Duodenal mucosa (tissue), 2 donors: ENCODE data around the gene IL34.

Experiments
- H3K27ac ChIP-seq: one replicate; pipeline ENCODE4 v1.7.0; 2013; ENCODE audit warnings: low read depth, low read length
- H3K27me3 ChIP-seq, 2 donors: one replicate each; pipeline ENCODE4 v1.7.0; 2013; ENCODE audit warnings: low read length in 2 of 2, control low read depth in 1 of 2; ENCODE audit not compliant: insufficient read depth in 2 of 2, control insufficient read depth in 1 of 2
- H3K36me3 ChIP-seq, 2 donors: one replicate each; pipeline ENCODE4 v1.7.0; 2013; ENCODE audit warnings: low read length in 2 of 2, control low read depth in 1 of 2; ENCODE audit not compliant: insufficient read depth in 2 of 2, control insufficient read depth in 1 of 2
- H3K4me1 ChIP-seq, 2 donors: one replicate each; pipeline ENCODE4 v1.7.0; 2013; ENCODE audit warnings: low read length in 2 of 2, control low read depth in 1 of 2; ENCODE audit not compliant: insufficient read depth in 2 of 2, control insufficient read depth in 1 of 2
- H3K4me3 ChIP-seq, 2 donors: one replicate each; pipeline ENCODE4 v1.7.0; 2013; ENCODE audit warnings: low read length in 2 of 2, low read depth in 1 of 2
- H3K9ac ChIP-seq, 2 donors: one replicate each; pipeline ENCODE4 v1.7.0; 2013; ENCODE audit warnings: low read length in 2 of 2, low read depth in 1 of 2
- H3K9me3 ChIP-seq, 2 donors: one replicate each; pipeline ENCODE4 v1.7.0; 2013; ENCODE audit warnings: low read length in 2 of 2, control low read depth in 1 of 2; ENCODE audit not compliant: control insufficient read depth in 1 of 2

Gene IL34

GRCh38 chr16:70646260-70647241 is at the start of gene IL34:
IL34 (plus strand) TSS chr16:70646559; CDS start chr16:70646948, 389 bp downstream.
- Histone ChIP-seq H3K4me3 (no peak within 1 kb of the TSS), H3K27ac (no peak within 1 kb of the TSS), H3K4me1 (no peaks in the 10 kb centered on the region), H3K9me3 (no peaks in the 10 kb centered on the region), H3K27me3 (no peaks in the 10 kb centered on the region), H3K9ac (no peak within 1 kb of the TSS), H3K36me3 (no peaks in the 10 kb centered on the region)

- Histone ChIP-seq H3K9ac (no peak overlapping the region), H3K4me3 (no peak overlapping the region), H3K27ac (no peak overlapping the region), H3K27me3 (no peaks in the 10 kb centered on the region), H3K36me3 (no peaks in the 10 kb centered on the region), H3K9me3 (no peaks in the 10 kb centered on the region), H3K4me1 (peaks cover under 1% of the 10 kb centered on the region in 2 donors)
Measured at GRCh38 chr16:70597135-70597835, 49.1 kb upstream of the IL34 start.

GRCh38 chr16:70598937-70599503 is 47.3 kb upstream of the IL34 start:
- Histone ChIP-seq H3K4me1 (no peaks in the 10 kb centered on the region), H3K4me3 (no peak overlapping the region), H3K27ac (no peak overlapping the region), H3K9ac (no peak overlapping the region), H3K9me3 (no peaks in the 10 kb centered on the region), H3K27me3 (no peaks in the 10 kb centered on the region), H3K36me3 (no peaks in the 10 kb centered on the region)

GRCh38 chr16:70600730-70601129 is 45.6 kb upstream of the IL34 start:
- Histone ChIP-seq H3K27ac (no peak overlapping the region), H3K4me3 (no peak overlapping the region), H3K9ac (no peak overlapping the region), H3K9me3 (no peaks in the 10 kb centered on the region), H3K4me1 (no peaks in the 10 kb centered on the region), H3K27me3 (no peaks in the 10 kb centered on the region), H3K36me3 (no peaks in the 10 kb centered on the region)

- no peaks in the 10 kb centered on the region for H3K9me3 ChIP-seq
- no peak overlapping the region for H3K9ac ChIP-seq
- H3K4me1 ChIP-seq, result no peaks in the 10 kb centered on the region
- no peaks in the 10 kb centered on the region for H3K36me3 ChIP-seq
- no peak overlapping the region for H3K27ac ChIP-seq
- H3K27me3 ChIP-seq, result no peaks in the 10 kb centered on the region
- no peak overlapping the region for H3K4me3 ChIP-seq
Measured at GRCh38 chr16:70601576-70602575, 44.5 kb upstream of the IL34 start.

GRCh38 chr16:70602831-70603230 is 43.5 kb upstream of the IL34 start:
- no peaks in the 10 kb centered on the region for H3K9me3 ChIP-seq
- H3K4me1 ChIP-seq, result no peaks in the 10 kb centered on the region
- H3K4me3 ChIP-seq, result no peak overlapping the region
- H3K36me3 ChIP-seq, result no peaks in the 10 kb centered on the region
- H3K27me3 ChIP-seq, result no peaks in the 10 kb centered on the region
- no peak overlapping the region for H3K9ac ChIP-seq
- no peak overlapping the region for H3K27ac ChIP-seq

GRCh38 chr16:70604407-70605282 is 41.7 kb upstream of the IL34 start:
- Histone ChIP-seq H3K9ac (no peak overlapping the region), H3K36me3 (no peaks in the 10 kb centered on the region), H3K27me3 (no peaks in the 10 kb centered on the region), H3K4me3 (no peak overlapping the region), H3K9me3 (no peaks in the 10 kb centered on the region), H3K4me1 (peaks cover 0 to 3% of the 10 kb centered on the region in 2 donors), H3K27ac (no peak overlapping the region)

- H3K27ac ChIP-seq, result no peak overlapping the region
- no peaks in the 10 kb centered on the region for H3K27me3 ChIP-seq
- H3K4me1 ChIP-seq, result peaks cover 2 to 6% of the 10 kb centered on the region in 2 donors
- H3K9me3 ChIP-seq, result no peaks in the 10 kb centered on the region
- no peaks in the 10 kb centered on the region for H3K36me3 ChIP-seq
- no peak overlapping the region for H3K4me3 ChIP-seq
- H3K9ac ChIP-seq, result no peak overlapping the region
Measured at GRCh38 chr16:70605283-70605657, 41.1 kb upstream of the IL34 start.

- no peak overlapping the region for H3K9ac ChIP-seq
- H3K9me3 ChIP-seq, result no peaks in the 10 kb centered on the region
- no peaks in the 10 kb centered on the region for H3K27me3 ChIP-seq
- no peak overlapping the region for H3K27ac ChIP-seq
- peaks cover 7 to 14% of the 10 kb centered on the region in 2 donors for H3K4me1 ChIP-seq
- no peaks in the 10 kb centered on the region for H3K36me3 ChIP-seq
- H3K4me3 ChIP-seq, result no peak overlapping the region
Measured at GRCh38 chr16:70608521-70608920, 37.8 kb upstream of the IL34 start.
